Esophagus squamous epithelium (tissue), 4 donors: ENCODE measurements around the gene RUVBL1.

ENCODE experiments used
- CTCF ChIP-seq, 6 experiments: fragments of 450-650 bp in 4 of 6; fragments of 200-600 bp in 2 of 6; sonication (generic) in 2 of 6; IDR thresholded peaks; one replicate each; pipeline ENCODE4 v1.5.1; 2016 to 2019; ENCODE audit warnings: antibody characterized with exemption in 6 of 6, mild to moderate bottlenecking in 4 of 6, moderate library complexity in 4 of 6
- POLR2A ChIP-seq, 4 donors: fragments of 450-650 bp; IDR thresholded peaks; one replicate each; pipeline ENCODE4 v1.6.1; 2017; ENCODE audit warnings: antibody characterized with exemption in 4 of 4, mild to moderate bottlenecking in 4 of 4, moderate library complexity in 3 of 4

GRCh38 chr3:128155616-128156360, 32.2 kb upstream of the RUVBL1 start:
- no peak for TF ChIP-seq CTCF (IDR thresholded peaks at IDR 0.05)
- TF ChIP-seq POLR2A (IDR thresholded peaks at IDR 0.05) = no peak
